Measurements from ENCODE around the gene SECISBP2L.

- TF ChIP-seq RCOR1 (IDR thresholded peaks at IDR 0.05; ENCODE audit: insufficient replicate concordance, low read length) (no peak), CTCF (conservative IDR thresholded peaks at IDR 0.05; ENCODE audit: low read depth, low read length) (no peak), RFX5 (IDR thresholded peaks at IDR 0.05; ENCODE audit: low read depth, low read length) (no peak), POLR2A (IDR thresholded peaks at IDR 0.05; ENCODE audit: low read depth, low read length) (no peak), USF2 (IDR thresholded peaks at IDR 0.05; ENCODE audit: low read depth, low read length) (no peak), MXI1 (IDR thresholded peaks at IDR 0.05; ENCODE audit: borderline replicate concordance, low read depth, low read length) (no peak), CEBPB (IDR thresholded peaks at IDR 0.05; ENCODE audit: low read depth, low read length) (no peak)
Observed at GRCh38 chr15:49038382-49038781, 7.9 kb downstream of the SECISBP2L start.
